A673 (cell line): ENCODE data around the gene ITGB6.
"Not testable (repeated sequence)": the region's sequence is repeated elsewhere in the genome, so short reads cannot be mapped to it uniquely, and the experiment has no call there.

Experiments
- EZH2 ChIP-seq: fragments of 200-600 bp; sonication (generic); IDR thresholded peaks from 2 replicates; pipeline ENCODE4 v1.6.1; 2017; ENCODE audit warnings: borderline replicate concordance, low read depth, mild to moderate bottlenecking, mixed read lengths, antibody characterized with exemption, low read length; ENCODE audit not compliant: poor library complexity, severe bottlenecking
- TF ChIP-seq, protein P1 (sequence below): fragments of 300-800, 200-600 bp; sonication (generic); conservative IDR thresholded peaks from 2 replicates; pipeline ENCODE4 v1.5.1; 2017; ENCODE audit warnings: low read depth, mild to moderate bottlenecking, antibody characterized with exemption, low read length, moderate library complexity, mixed read lengths

DNA sequence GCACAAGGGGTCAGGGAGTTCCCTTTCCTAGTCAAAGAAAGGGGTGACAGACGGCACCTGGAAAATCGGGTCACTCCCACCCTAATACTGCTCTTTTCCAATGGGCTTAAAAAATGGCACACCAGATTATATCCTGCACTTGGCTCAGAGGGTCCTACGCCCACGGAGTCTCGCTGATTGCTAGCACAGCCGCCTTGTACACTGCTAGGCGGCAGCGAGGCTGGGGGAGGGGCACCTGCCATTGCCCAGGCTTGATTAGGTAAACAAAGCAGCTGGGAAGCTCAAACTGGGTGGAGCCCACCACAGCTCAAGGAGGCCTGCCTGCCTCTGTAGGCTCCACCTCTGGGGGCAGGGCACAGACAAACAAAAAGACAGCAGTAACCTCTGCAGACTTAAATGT is 85.4 kb downstream of the ITGB6 start:
- TF ChIP-seq, protein P1, sequence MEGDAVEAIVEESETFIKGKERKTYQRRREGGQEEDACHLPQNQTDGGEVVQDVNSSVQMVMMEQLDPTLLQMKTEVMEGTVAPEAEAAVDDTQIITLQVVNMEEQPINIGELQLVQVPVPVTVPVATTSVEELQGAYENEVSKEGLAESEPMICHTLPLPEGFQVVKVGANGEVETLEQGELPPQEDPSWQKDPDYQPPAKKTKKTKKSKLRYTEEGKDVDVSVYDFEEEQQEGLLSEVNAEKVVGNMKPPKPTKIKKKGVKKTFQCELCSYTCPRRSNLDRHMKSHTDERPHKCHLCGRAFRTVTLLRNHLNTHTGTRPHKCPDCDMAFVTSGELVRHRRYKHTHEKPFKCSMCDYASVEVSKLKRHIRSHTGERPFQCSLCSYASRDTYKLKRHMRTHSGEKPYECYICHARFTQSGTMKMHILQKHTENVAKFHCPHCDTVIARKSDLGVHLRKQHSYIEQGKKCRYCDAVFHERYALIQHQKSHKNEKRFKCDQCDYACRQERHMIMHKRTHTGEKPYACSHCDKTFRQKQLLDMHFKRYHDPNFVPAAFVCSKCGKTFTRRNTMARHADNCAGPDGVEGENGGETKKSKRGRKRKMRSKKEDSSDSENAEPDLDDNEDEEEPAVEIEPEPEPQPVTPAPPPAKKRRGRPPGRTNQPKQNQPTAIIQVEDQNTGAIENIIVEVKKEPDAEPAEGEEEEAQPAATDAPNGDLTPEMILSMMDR = not testable (repeated sequence)
- not testable (repeated sequence) for TF ChIP-seq EZH2
